ENCODE data around the gene MYOM1.

Gene MYOM1

GRCh38 chr18:3184275-3184963 is 35.3 kb downstream of the MYOM1 start:
- DNase-seq (ENCODE audit: low read depth), result no peak

GRCh38 chr18:3183103-3183717 is 36.6 kb downstream of the MYOM1 start:
- no peak for DNase-seq (ENCODE audit: low read depth)

- no peak for DNase-seq (ENCODE audit: low read depth)
These were observed 39.4 kb downstream of the MYOM1 start for GRCh38 chr18:3180325-3180724.

GRCh38 chr18:3179430-3180089 is 40.2 kb downstream of the MYOM1 start:
- no peak for DNase-seq (ENCODE audit: low read depth)

GRCh38 chr18:3177902-3178687 is 41.7 kb downstream of the MYOM1 start:
- DNase-seq (ENCODE audit: low read depth), result peak; percentile 45

GRCh38 chr18:3175195-3175758 is 44.5 kb downstream of the MYOM1 start:
- no peak for DNase-seq (ENCODE audit: low read depth)

- no peak for DNase-seq (ENCODE audit: low read depth)
These were observed 47.7 kb downstream of the MYOM1 start for GRCh38 chr18:3172097-3172496.

GRCh38 chr18:3171631-3172030 is 48.1 kb downstream of the MYOM1 start:
- no peak for DNase-seq (ENCODE audit: low read depth)

- DNase-seq (ENCODE audit: low read depth), result no peak
These were observed 49.2 kb downstream of the MYOM1 start for GRCh38 chr18:3170441-3171161.

GRCh38 chr18:3164381-3164780 is 55.4 kb downstream of the MYOM1 start:
- DNase-seq (ENCODE audit: low read depth), result no peak

GRCh38 chr18:3163968-3164367 is 55.8 kb downstream of the MYOM1 start:
- DNase-seq (ENCODE audit: low read depth), result no peak

GRCh38 chr18:3162181-3162580 is 57.6 kb downstream of the MYOM1 start:
- no peak for DNase-seq (ENCODE audit: low read depth)

GRCh38 chr18:3159830-3160229 is 59.9 kb downstream of the MYOM1 start:
- DNase-seq (ENCODE audit: low read depth), result no peak

- DNase-seq (ENCODE audit: low read depth), result no peak
These were observed 62.2 kb downstream of the MYOM1 start for GRCh38 chr18:3157606-3158005.

GRCh38 chr18:3157086-3157485 is 62.7 kb downstream of the MYOM1 start:
- DNase-seq (ENCODE audit: low read depth), result no peak

GRCh38 chr18:3156325-3156640 is 63.5 kb downstream of the MYOM1 start:
- no peak for DNase-seq (ENCODE audit: low read depth)

- DNase-seq (ENCODE audit: low read depth), result no peak
These were observed 65.6 kb downstream of the MYOM1 start for GRCh38 chr18:3154214-3154613.

GRCh38 chr18:3153107-3153704 is 66.6 kb downstream of the MYOM1 start:
- DNase-seq (ENCODE audit: low read depth), result no peak

GRCh38 chr18:3152294-3152693 is 67.5 kb downstream of the MYOM1 start:
- DNase-seq (ENCODE audit: low read depth), result no peak

GRCh38 chr18:3151399-3152264 is 68.1 kb downstream of the MYOM1 start:
- DNase-seq (ENCODE audit: low read depth), result no peak
